Measurements from ENCODE around the gene KRT77. TPM values are rescaled to one million over a fixed set of nuclear protein-coding genes. Genes with fewer than 3 reads are reported as not detected.
"Not testable (repeated sequence)": the region's sequence is repeated elsewhere in the genome, so short reads cannot be mapped to it uniquely, and the experiment has no call there.

Gene KRT77
- total and polyA plus RNA-seq, 10 of the 15 experiments (the other 5 are each of a cell fraction or from before 2014, with no cell fraction given), result not detected

DNA sequence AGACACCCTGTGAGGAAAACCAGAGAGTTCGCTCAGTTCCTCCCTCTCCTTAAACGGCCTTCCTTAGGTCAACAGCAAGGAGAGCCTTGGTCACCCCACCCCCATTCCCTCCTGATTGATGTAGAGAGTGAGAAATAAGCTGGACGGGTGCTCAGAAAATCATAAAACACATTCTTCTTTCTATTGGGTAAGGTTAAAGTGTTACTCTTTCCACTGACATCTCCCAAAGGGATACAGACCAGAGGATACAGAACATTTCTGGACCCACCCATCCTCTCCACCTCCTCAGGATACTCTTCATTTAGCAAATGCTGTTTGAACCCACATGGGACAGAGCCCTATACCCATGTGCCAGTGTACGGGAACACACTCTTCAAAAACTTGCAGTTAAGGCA lies 11.6 kb upstream of the KRT77 start (continued):
- TF ChIP-seq, protein P1, sequence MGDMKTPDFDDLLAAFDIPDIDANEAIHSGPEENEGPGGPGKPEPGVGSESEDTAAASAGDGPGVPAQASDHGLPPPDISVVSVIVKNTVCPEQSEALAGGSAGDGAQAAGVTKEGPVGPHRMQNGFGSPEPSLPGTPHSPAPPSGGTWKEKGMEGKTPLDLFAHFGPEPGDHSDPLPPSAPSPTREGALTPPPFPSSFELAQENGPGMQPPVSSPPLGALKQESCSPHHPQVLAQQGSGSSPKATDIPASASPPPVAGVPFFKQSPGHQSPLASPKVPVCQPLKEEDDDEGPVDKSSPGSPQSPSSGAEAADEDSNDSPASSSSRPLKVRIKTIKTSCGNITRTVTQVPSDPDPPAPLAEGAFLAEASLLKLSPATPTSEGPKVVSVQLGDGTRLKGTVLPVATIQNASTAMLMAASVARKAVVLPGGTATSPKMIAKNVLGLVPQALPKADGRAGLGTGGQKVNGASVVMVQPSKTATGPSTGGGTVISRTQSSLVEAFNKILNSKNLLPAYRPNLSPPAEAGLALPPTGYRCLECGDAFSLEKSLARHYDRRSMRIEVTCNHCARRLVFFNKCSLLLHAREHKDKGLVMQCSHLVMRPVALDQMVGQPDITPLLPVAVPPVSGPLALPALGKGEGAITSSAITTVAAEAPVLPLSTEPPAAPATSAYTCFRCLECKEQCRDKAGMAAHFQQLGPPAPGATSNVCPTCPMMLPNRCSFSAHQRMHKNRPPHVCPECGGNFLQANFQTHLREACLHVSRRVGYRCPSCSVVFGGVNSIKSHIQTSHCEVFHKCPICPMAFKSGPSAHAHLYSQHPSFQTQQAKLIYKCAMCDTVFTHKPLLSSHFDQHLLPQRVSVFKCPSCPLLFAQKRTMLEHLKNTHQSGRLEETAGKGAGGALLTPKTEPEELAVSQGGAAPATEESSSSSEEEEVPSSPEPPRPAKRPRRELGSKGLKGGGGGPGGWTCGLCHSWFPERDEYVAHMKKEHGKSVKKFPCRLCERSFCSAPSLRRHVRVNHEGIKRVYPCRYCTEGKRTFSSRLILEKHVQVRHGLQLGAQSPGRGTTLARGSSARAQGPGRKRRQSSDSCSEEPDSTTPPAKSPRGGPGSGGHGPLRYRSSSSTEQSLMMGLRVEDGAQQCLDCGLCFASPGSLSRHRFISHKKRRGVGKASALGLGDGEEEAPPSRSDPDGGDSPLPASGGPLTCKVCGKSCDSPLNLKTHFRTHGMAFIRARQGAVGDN (IDR thresholded peaks at IDR 0.05), result no peak

DNA sequence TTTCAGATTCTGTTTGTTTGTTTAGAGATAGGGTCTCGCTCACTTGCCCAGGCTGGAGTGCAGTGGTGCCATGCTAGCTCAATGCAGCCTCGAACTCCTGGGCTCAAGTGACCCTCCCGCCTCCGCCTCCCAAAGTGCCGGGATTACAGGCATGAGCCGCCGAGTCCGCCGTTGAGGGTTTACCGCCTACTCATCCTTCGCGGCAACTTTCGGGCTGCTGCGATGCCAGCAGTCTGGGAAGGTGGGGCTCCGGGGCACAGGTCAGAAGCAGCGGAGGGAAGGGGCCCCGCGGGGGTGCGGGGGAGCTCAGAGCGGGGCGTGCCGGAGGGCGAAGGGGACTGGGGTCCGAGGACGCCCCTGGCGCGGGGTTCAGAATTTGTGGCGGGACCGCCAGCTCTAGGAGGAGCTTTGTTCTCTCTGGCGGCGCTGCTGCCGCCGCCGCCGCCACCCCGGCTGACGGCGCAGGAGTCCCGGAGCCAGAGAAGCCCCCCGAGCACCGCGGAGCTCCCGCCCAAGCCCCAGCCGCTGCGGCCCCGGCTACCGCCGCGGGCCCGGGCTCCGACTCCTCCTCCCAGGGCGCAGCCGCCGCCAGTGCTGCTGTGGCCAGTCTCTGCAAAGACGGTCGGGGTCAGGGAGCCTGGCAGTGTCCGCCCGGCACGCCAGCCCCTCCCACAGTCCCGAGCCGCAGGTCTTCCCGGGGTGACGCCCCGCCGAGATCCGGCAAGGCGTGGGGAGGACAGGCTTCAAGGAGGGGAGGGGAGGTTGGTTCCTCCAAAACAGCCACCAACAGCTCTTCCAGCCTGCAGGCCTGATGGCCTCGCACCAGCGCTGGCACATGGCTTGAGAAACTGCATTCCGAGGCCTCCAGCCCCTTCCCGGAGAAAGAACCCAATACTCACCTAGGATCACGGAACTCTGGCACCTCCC lies 10.9 kb upstream of the KRT77 start:
- no peaks in the 10 kb centered on the region for H3K4me1 ChIP-seq (ENCODE audit: control insufficient read depth, insufficient read depth, low read length)
- ChIA-PET POLR2A (no interaction called here), CTCF (interaction anchor here (0.6 kb wide), 1 partner anchor 77 kb away, joined by 3 read pairs; no protein-coding TSS in a partner anchor), RAD21 (ENCODE audit: unreplicated experiment) (no interaction called here), SMC1A (ENCODE audit: uncharacterized antibody, unreplicated experiment) (no interaction called here)
- H3K27me3 ChIP-seq (replicated peaks in 1 of 2; ENCODE audit: control insufficient read depth in 2 of 2, insufficient read depth in 2 of 2, low read length in 1 of 2), result peaks cover 3 to 8% of the 10 kb centered on the region in 2 experiments; a peak in 3 of 4 replicates
- no peaks in the 10 kb centered on the region for H4K20me1 ChIP-seq (ENCODE audit: control insufficient read depth, insufficient read depth)
- no peak overlapping the region for H2AFZ ChIP-seq (ENCODE audit: control insufficient read depth, low read depth, low read length)
- no TSS peak for BruUV-seq (replicated peaks)
- no peaks in the 10 kb centered on the region for H3K79me2 ChIP-seq (ENCODE audit: control insufficient read depth, insufficient read depth, low read length)
- H3K9ac ChIP-seq (ENCODE audit: control insufficient read depth, insufficient read depth, low read length), result no peak overlapping the region
- intact Hi-C loops (cut with micrococcal nuclease; ENCODE audit: unreplicated experiment), result no loop called here
- H3K9me3 ChIP-seq (replicated peaks; ENCODE audit: control insufficient read depth, insufficient read depth, low read length), result no peaks in the 10 kb centered on the region
- H3K4me2 ChIP-seq (ENCODE audit: control insufficient read depth, insufficient read depth), result no peak overlapping the region
- in situ Hi-C loops (cut with MboI), result no loop called here
- FAIRE-seq (no peak), DNase-seq (ENCODE audit: low read depth, low spot score) (no peak), ATAC-seq (no peak)
- H3K36me3 ChIP-seq (ENCODE audit: control insufficient read depth in 2 of 2, insufficient read depth in 2 of 2, low read length in 1 of 2), result no peaks in the 10 kb centered on the region
- no peak overlapping the region for H3K4me3 ChIP-seq
- TF ChIP-seq SIX5 (IDR thresholded peaks at IDR 0.05; ENCODE audit: low read depth, low read length, severe bottlenecking), result no peak
- peak; percentile 19 for TF ChIP-seq SUZ12 (IDR thresholded peaks at IDR 0.05; ENCODE audit: unreplicated experiment)
- H3K27ac ChIP-seq (ENCODE audit: control insufficient read depth, insufficient read depth), result no peak overlapping the region
- 42% methylated on average over 42 of the region's 72 CpGs for WGBS (ENCODE audit: insufficient coverage, insufficient replicate concordance, low lambda C conversion rate, missing lambda C conversion rate)

DNA sequence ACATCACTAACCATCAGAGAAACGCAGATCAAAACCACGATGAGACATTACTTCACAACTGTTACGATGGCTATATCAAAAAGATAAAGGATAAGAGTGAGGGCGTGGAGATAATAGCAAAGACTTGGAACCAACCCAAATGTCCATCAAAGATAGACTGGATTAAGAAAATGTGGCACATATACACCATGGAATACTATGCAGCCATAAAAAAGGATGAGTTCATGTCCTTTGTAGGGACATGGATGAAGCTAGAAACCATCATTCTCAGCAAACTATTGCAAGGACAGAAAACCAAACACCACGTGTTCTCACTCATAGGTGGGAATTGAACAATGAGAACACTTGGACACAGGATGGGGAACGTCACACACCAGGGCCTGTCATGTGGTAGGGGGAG lies 8.8 kb upstream of the KRT77 start:
- H4K20me1 ChIP-seq (ENCODE audit: control insufficient read depth, insufficient read depth); SMC1A ChIA-PET (ENCODE audit: uncharacterized antibody, unreplicated experiment); DNase-seq (ENCODE audit: low read depth, low spot score); CTCF ChIA-PET; H3K4me1 ChIP-seq (ENCODE audit: control insufficient read depth, insufficient read depth, low read length); H3K9ac ChIP-seq (ENCODE audit: control insufficient read depth, insufficient read depth, low read length); H3K4me2 ChIP-seq (ENCODE audit: control insufficient read depth, insufficient read depth); ATAC-seq; FAIRE-seq; POLR2A ChIA-PET; H3K27me3 ChIP-seq (replicated peaks in 1 of 2; ENCODE audit: control insufficient read depth in 2 of 2, insufficient read depth in 2 of 2, low read length in 1 of 2); H3K79me2 ChIP-seq (ENCODE audit: control insufficient read depth, insufficient read depth, low read length); in situ Hi-C loops (cut with MboI); H3K36me3 ChIP-seq (ENCODE audit: control insufficient read depth in 2 of 2, insufficient read depth in 2 of 2, low read length in 1 of 2); BruUV-seq (replicated peaks); H3K4me3 ChIP-seq; intact Hi-C loops (cut with micrococcal nuclease; ENCODE audit: unreplicated experiment); H3K27ac ChIP-seq (ENCODE audit: control insufficient read depth, insufficient read depth); H2AFZ ChIP-seq (ENCODE audit: control insufficient read depth, low read depth, low read length); H3K9me3 ChIP-seq (replicated peaks; ENCODE audit: control insufficient read depth, insufficient read depth, low read length): not testable (repeated sequence)
- RAD21 ChIA-PET (ENCODE audit: unreplicated experiment), result interaction anchor here (0.6 kb wide), 1 partner anchor 1944 kb away, joined by 4 read pairs; no protein-coding TSS in a partner anchor
- WGBS (ENCODE audit: insufficient coverage, insufficient replicate concordance, low lambda C conversion rate, missing lambda C conversion rate), result 38% methylated on average over 6 of the region's 6 CpGs

All from GM12878 (cell line).